NOMO-1 treated with DMSO at 0.1 percent for 48 hours (cell line): ENCODE measurements around the gene PRPF19.

Experiments
- DNase-seq: peaks from one replicate; lab custom pipeline; 2025; ENCODE audit not compliant: unreplicated experiment; lab: John Stamatoyannopoulos, UW

PRPF19 gene

GRCh38 chr11:60938500-60938899 is 32.1 kb upstream of the PRPF19 start:
- no peak for DNase-seq

- no peak for DNase-seq
These were observed 31.4 kb upstream of the PRPF19 start for GRCh38 chr11:60937811-60938210.

GRCh38 chr11:60937144-60937527 is 30.8 kb upstream of the PRPF19 start:
- DNase-seq = no peak

- DNase-seq = no peak
These were observed 30.2 kb upstream of the PRPF19 start for GRCh38 chr11:60936467-60937143.

- no peak for DNase-seq
These were observed 29.5 kb upstream of the PRPF19 start for GRCh38 chr11:60935676-60936442.

- DNase-seq = no peak
These were observed 28.6 kb upstream of the PRPF19 start for GRCh38 chr11:60934790-60935605.

- no peak for DNase-seq
These were observed 27.9 kb upstream of the PRPF19 start for GRCh38 chr11:60934124-60934789.

- DNase-seq = no peak
These were observed 27.2 kb upstream of the PRPF19 start for GRCh38 chr11:60933416-60934123.

GRCh38 chr11:60932605-60933356 is 26.4 kb upstream of the PRPF19 start:
- DNase-seq = no peak

GRCh38 chr11:60931917-60932316 is 25.5 kb upstream of the PRPF19 start:
- no peak for DNase-seq

GRCh38 chr11:60930394-60930793 is 24.0 kb upstream of the PRPF19 start:
- no peak for DNase-seq

GRCh38 chr11:60929764-60930163 is 23.4 kb upstream of the PRPF19 start:
- no peak for DNase-seq

- no peak for DNase-seq
These were observed 22.2 kb upstream of the PRPF19 start for GRCh38 chr11:60928563-60929001.

GRCh38 chr11:60927600-60927999 is 21.2 kb upstream of the PRPF19 start:
- no peak for DNase-seq

- DNase-seq = no peak
These were observed 20.7 kb upstream of the PRPF19 start for GRCh38 chr11:60927061-60927592.

- no peak for DNase-seq
These were observed 20.1 kb upstream of the PRPF19 start for GRCh38 chr11:60926500-60926899.

GRCh38 chr11:60925868-60926267 is 19.5 kb upstream of the PRPF19 start:
- DNase-seq = no peak

GRCh38 chr11:60924906-60925853 is 18.8 kb upstream of the PRPF19 start:
- DNase-seq = no peak
